Fibroblast of villous mesenchyme (primary cell): ENCODE measurements around the gene MYORG. TPM values are rescaled to one million over a fixed set of nuclear protein-coding genes. Genes with fewer than 3 reads are reported as not detected.

Experiments
- DNase-seq: peaks from one replicate; pipeline ENCODE4 v3.0.0-alpha.2; 2010; ENCODE audit warnings: low read depth
- H3K4me3 ChIP-seq: 2 replicates; pipeline ENCODE4 v1.5.1; 2011; ENCODE audit warnings: low read depth, mild to moderate bottlenecking, low read length
- total RNA-seq: library from RNA; depleted of rRNA; stranded (reverse); fragments of >200 nt; gene quantifications from 2 replicates; pipeline ENCODE4 v1.2.3, GENCODE V29; 2012
- TF ChIP-seq, protein P1 (sequence below): IDR thresholded peaks from 2 replicates; pipeline ENCODE4 v1.5.1; 2012; ENCODE audit warnings: low read depth, mild to moderate bottlenecking, low read length; ENCODE audit not compliant: insufficient read depth

Gene MYORG
- total RNA-seq, 1 donor = 1.3 TPM

DNA sequence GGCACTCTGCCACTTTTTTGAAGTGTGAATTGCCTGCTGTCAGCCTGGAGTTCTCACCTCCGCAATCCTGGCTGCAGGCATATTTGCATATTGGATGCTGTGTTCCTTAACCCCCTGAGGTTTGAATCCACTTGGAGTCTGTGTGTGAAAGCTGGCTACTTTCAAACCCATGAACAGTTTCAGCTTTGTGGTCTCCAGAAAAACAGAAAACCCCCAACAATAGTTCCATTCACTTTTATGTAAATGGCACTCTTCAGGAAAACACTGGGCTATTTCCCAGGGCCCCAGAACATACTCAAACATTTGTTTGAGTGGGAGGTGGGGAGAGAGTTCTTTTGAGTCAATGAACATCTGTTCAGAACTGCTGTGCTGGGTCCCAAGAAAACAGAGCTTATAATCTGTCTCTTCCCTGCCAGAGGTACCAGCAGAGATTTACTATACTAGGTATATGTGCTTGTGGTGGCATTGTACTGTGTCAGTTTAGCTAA is 42.3 kb downstream of the MYORG start:
- no peak for DNase-seq
- no peak overlapping the region for H3K4me3 ChIP-seq
- TF ChIP-seq, protein P1, sequence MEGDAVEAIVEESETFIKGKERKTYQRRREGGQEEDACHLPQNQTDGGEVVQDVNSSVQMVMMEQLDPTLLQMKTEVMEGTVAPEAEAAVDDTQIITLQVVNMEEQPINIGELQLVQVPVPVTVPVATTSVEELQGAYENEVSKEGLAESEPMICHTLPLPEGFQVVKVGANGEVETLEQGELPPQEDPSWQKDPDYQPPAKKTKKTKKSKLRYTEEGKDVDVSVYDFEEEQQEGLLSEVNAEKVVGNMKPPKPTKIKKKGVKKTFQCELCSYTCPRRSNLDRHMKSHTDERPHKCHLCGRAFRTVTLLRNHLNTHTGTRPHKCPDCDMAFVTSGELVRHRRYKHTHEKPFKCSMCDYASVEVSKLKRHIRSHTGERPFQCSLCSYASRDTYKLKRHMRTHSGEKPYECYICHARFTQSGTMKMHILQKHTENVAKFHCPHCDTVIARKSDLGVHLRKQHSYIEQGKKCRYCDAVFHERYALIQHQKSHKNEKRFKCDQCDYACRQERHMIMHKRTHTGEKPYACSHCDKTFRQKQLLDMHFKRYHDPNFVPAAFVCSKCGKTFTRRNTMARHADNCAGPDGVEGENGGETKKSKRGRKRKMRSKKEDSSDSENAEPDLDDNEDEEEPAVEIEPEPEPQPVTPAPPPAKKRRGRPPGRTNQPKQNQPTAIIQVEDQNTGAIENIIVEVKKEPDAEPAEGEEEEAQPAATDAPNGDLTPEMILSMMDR = no peak

DNA sequence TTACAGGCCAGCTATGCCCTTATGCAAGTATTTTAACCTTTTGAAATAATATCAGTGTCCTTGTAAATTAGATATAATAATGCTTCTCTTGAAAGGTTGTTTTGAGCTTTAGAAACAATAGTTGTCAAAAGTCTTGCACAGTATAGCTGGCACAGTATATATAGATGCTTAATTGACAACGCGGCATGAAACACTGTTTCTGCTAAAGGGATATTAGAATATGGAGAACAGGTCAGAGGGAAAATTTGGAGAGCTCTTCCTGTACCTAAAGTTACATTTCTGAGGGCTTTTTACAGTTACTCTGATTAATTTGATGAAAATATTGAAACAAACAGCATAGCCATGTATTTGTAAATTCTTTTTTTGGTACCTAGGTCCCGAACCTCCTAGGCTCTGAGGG is 42.9 kb downstream of the MYORG start:
- TF ChIP-seq, protein P1 = no peak
- H3K4me3 ChIP-seq = no peak overlapping the region
- DNase-seq = no peak

GRCh38 chr9:34332076-34332964 is 44.4 kb downstream of the MYORG start:
- H3K4me3 ChIP-seq = no peak overlapping the region
- peak; percentile 49 for DNase-seq
- TF ChIP-seq, protein P1 = peak; percentile 52

DNA sequence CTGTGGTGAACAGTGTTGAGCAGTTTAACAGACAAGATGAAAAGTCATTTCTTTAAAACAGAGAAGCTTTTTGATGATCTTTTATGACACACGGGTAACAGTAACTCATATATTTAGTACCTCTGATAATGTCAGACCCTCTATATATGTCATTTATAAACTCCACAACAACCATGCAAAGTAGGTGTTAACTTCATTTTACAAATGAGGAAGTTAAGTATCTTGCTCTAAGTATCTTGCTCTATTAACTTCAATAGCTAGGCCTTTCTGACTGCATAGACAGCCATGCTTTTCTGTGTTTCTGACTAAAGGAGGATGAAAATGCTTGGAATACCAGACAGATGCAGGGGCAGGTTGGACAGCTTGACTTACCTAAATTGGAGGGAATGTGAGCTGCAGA is 45.5 kb downstream of the MYORG start:
- no peak for DNase-seq
- H3K4me3 ChIP-seq = no peak overlapping the region
- TF ChIP-seq, protein P1 = no peak

DNA sequence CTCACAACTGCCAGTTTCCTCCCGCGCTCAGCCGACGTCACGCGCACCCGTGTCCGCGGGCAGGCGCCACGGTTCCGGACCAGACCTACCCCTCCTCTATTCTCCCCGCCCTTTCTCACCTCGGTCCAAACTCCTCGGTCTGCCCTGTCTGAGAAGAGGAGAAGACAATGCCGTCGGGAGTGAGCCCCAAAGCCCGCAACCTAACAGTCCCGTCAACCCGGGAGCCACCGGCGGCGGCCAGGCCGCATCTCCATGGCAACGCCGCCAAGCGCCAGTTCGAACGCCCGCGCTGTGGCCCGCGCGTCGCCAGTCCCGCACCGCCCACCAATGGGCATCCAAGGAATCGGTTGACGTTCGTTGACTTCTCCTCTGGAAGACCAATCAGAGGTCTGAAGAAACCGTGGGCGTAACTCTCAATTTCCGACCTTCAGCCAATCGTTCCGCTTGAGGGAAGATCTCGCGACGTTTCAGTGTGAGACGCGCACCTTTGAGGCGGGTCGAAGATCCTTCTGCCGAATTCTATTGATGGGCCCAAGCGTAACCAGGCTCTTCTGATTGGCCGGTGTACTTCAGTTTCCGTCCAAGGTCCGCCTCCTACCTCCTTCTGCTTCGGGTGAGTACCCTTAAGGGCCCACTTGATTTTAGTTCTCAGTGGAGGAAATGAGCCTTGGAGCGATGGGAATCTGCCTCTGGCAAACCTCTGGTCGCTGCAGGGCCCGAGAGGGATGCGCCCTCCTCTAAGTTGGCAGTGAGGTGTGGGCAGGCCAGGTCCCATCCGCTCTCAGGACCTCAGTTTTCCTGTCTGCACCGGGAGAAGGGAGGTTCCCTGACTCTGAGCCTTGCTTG is 47.5 kb downstream of the MYORG start, which contains the start of the genes KIF24 and NUDT2:
TSS of gene KIF24 (minus strand) at position 282 of the 846 bp plus-strand sequence. CDS start 17,922 bp downstream, outside the sequence.
TSS of gene NUDT2 (plus strand) at position 583 of the 846 bp plus-strand sequence. CDS start 9,471 bp downstream, outside the sequence.
- peak within 1 kb of the TSS; percentile 93 for H3K4me3 ChIP-seq
- peak; percentile 100 for DNase-seq
- TF ChIP-seq, protein P1 = no peak

DNA sequence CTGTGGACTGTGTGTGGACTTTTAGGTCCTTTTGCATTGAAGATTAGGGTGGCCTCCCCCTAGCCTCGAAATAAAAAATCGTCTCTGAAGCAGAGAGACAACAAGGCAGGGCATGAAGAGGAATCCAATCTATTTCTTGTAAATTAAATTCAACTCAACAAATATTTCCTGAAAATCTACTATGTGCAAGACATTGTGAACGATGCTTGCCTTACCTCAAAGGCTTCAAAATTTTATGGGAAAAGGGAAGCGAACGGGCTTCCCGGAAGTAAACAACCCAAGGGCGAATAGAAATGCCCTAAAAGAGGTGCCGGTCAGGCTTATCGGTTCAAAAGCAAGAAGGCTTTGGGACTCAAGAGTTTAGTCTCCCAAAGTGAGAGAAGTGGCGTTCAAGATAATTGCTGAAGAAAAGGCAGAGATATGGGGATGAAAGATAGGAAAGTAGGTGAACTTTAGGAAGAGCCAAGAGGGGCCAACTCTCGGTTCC is 48.2 kb downstream of the MYORG start:
- H3K4me3 ChIP-seq = peak overlapping the region; percentile 71
- TF ChIP-seq, protein P1 = no peak
- DNase-seq = peak; percentile 55
